Osteoblast (primary cell): ENCODE measurements around the gene SETDB1. TPM values are rescaled to one million over a fixed set of nuclear protein-coding genes. Genes with fewer than 3 reads are reported as not detected.

Source experiments
- DNase-seq: peaks from one replicate; pipeline ENCODE4 v3.0.0; 2011; ENCODE audit warnings: low spot score, mixed read lengths; ENCODE audit not compliant: insufficient read length; ENCODE audit errors: missing footprints
- H2AFZ ChIP-seq: 2 replicates; pipeline ENCODE4 v1.6.0; 2011; ENCODE audit warnings: mild to moderate bottlenecking, low read length
- H3K27ac ChIP-seq: 2 replicates; pipeline ENCODE4 v1.5.1; 2011; ENCODE audit warnings: mild to moderate bottlenecking, low read depth, low read length, moderate library complexity
- H3K27me3 ChIP-seq: 2 replicates; pipeline ENCODE4 v1.6.0; 2012; ENCODE audit warnings: mild to moderate bottlenecking, control low read depth, inconsistent platforms, low read length, moderate library complexity; ENCODE audit not compliant: insufficient read depth
- H3K36me3 ChIP-seq: 2 replicates; pipeline ENCODE4 v1.5.1; 2011; ENCODE audit warnings: mild to moderate bottlenecking, low read length, control low read depth, moderate library complexity; ENCODE audit not compliant: insufficient read depth
- H3K4me1 ChIP-seq: 2 replicates; pipeline ENCODE4 v1.5.1; 2011; ENCODE audit warnings: mild to moderate bottlenecking, low read length, control low read depth, moderate library complexity; ENCODE audit not compliant: insufficient read depth
- H3K4me2 ChIP-seq: 2 replicates; pipeline ENCODE4 v1.6.0; 2011; ENCODE audit warnings: mild to moderate bottlenecking, low read length; ENCODE audit not compliant: insufficient read depth
- H3K4me3 ChIP-seq: fragments of 200-600 bp; sonication (generic); 3 replicates; pipeline ENCODE4 v1.5.1; 2012; ENCODE audit warnings: mild to moderate bottlenecking, low read length, inconsistent platforms; ENCODE audit not compliant: insufficient read depth
- H3K79me2 ChIP-seq: 2 replicates; pipeline ENCODE4 v1.6.0; 2012; ENCODE audit warnings: mild to moderate bottlenecking, low read length, control low read depth, inconsistent platforms; ENCODE audit not compliant: insufficient read depth
- H3K9me3 ChIP-seq: 2 replicates; pipeline ENCODE4 v1.5.1; 2011; ENCODE audit warnings: low read depth, low read length, control low read depth
- H4K20me1 ChIP-seq: 2 replicates; pipeline ENCODE4 v1.6.0; 2012; ENCODE audit warnings: mild to moderate bottlenecking, low read length, control low read depth; ENCODE audit not compliant: insufficient read depth
- CTCF ChIP-seq: IDR thresholded peaks from 2 replicates; pipeline ENCODE4 v1.5.1; 2011; ENCODE audit warnings: mild to moderate bottlenecking, low read depth, low read length, moderate library complexity; ENCODE audit errors: extremely low read depth
- total RNA-seq: library from RNA; depleted of rRNA; stranded (reverse); fragments of >200 nt; gene quantifications from 2 replicates; pipeline ENCODE4 v1.2.3, GENCODE V29; 2012

Gene SETDB1
- total RNA-seq, 1 donor: 42.3 TPM

DNA sequence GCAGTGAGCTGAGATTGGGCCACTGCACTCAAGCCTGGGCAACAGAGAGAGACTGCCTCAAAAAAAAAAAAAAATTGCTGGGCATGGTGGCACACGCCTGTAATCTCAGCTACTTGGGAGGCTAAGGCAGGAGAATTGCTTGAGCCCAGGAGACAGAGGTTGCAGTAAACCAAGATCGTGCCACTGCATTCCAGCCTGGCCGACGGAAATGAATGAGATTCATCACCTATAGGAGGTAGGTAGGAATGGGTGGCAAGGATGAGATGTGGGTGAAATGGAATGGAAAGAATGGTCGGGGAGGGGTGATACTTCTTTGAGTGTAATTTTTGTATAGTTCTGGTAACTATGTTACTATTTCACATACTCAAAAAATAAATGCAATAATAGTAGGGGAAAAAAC, 23.8 kb upstream of the SETDB1 start:
- Histone ChIP-seq H4K20me1 (no peaks in the 10 kb centered on the region), H3K27me3 (no peaks in the 10 kb centered on the region), H3K4me2 (no peak overlapping the region), H3K9me3 (no peaks in the 10 kb centered on the region), H3K79me2 (no peaks in the 10 kb centered on the region), H3K4me3 (no peak overlapping the region), H2AFZ (no peak overlapping the region), H3K36me3 (no peaks in the 10 kb centered on the region), H3K4me1 (no peaks in the 10 kb centered on the region), H3K27ac (no peak overlapping the region)
- TF ChIP-seq CTCF: no peak
- DNase-seq: no peak

DNA sequence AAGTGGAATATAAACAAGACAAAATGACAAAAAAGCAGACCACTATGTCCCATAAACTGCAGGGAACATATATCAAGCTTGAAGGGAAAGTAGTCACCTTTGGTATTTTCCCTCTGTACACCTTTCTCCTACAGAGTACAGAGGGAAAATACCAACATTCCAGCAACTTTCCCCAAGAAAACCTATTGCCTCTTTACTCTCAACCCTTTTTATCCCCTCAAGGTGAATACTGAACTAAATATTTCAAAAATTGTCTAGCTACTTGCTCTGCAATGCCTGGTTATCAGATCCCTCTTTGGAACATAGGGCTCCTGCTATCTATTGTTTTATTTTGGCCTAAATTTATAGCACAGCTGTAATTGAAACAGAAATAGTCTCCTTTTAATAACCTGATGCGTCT, 23.4 kb upstream of the SETDB1 start:
- DNase-seq: no peak
- Histone ChIP-seq H3K4me2 (no peak overlapping the region), H3K4me1 (no peaks in the 10 kb centered on the region), H3K27me3 (no peaks in the 10 kb centered on the region), H3K4me3 (no peak overlapping the region), H3K27ac (no peak overlapping the region), H3K79me2 (no peaks in the 10 kb centered on the region), H3K36me3 (no peaks in the 10 kb centered on the region), H2AFZ (no peak overlapping the region), H4K20me1 (no peaks in the 10 kb centered on the region), H3K9me3 (no peaks in the 10 kb centered on the region)
- TF ChIP-seq CTCF: no peak

- DNase-seq: no peak
These were observed 20.9 kb upstream of the SETDB1 start for GRCh38 chr1:150905301-150905700.

GRCh38 chr1:150906329-150906728, 19.8 kb upstream of the SETDB1 start:
- no peak for TF ChIP-seq CTCF
- H3K27ac ChIP-seq: no peak overlapping the region

More at GRCh38 chr1:150905301-150905700, 20.9 kb upstream of the SETDB1 start:
- no peak overlapping the region for H3K4me3 ChIP-seq
- no peaks in the 10 kb centered on the region for H3K9me3 ChIP-seq
- no peaks in the 10 kb centered on the region for H3K4me1 ChIP-seq
- H3K79me2 ChIP-seq: no peaks in the 10 kb centered on the region
- H3K27me3 ChIP-seq: no peaks in the 10 kb centered on the region
- H3K36me3 ChIP-seq: no peaks in the 10 kb centered on the region
- no peak for TF ChIP-seq CTCF
- no peak overlapping the region for H3K27ac ChIP-seq
- no peak overlapping the region for H3K4me2 ChIP-seq
- H2AFZ ChIP-seq: no peak overlapping the region
- H4K20me1 ChIP-seq: no peaks in the 10 kb centered on the region

More at GRCh38 chr1:150906329-150906728, 19.8 kb upstream of the SETDB1 start:
- Histone ChIP-seq H3K9me3 (no peaks in the 10 kb centered on the region), H3K36me3 (no peaks in the 10 kb centered on the region), H3K4me2 (no peak overlapping the region), H4K20me1 (no peaks in the 10 kb centered on the region), H3K27me3 (no peaks in the 10 kb centered on the region), H3K79me2 (no peaks in the 10 kb centered on the region), H3K4me3 (no peak overlapping the region), H2AFZ (no peak overlapping the region), H3K4me1 (no peaks in the 10 kb centered on the region)
- no peak for DNase-seq
